GM12801 (cell line): ENCODE results near the gene OSBPL9.

ENCODE experiments used
- TF ChIP-seq, protein P1 (sequence below): IDR thresholded peaks from one replicate; pipeline ENCODE4 v1.5.1; 2011; ENCODE audit warnings: control low read depth; ENCODE audit not compliant: insufficient read length; ENCODE audit errors: extremely low read depth

The OSBPL9 gene

DNA sequence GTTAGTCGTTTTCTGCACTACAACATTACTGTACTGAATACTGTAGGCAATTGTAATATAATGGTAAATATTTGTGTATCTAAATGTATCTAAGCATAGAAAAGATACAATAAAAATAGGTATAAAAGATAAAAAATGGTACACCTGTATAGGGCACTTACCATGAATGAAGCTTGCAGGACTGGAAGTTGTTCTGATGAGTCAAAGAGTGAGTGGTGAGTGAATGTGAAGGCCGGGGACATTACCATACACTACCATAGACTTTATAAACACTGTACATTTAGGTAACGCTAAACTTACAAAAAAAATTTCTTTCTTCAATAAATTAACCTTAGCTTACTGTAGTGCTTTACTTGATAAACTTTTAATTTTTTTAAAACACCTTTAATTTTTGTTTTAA, 13.5 kb downstream of the OSBPL9 start:
- TF ChIP-seq, protein P1, sequence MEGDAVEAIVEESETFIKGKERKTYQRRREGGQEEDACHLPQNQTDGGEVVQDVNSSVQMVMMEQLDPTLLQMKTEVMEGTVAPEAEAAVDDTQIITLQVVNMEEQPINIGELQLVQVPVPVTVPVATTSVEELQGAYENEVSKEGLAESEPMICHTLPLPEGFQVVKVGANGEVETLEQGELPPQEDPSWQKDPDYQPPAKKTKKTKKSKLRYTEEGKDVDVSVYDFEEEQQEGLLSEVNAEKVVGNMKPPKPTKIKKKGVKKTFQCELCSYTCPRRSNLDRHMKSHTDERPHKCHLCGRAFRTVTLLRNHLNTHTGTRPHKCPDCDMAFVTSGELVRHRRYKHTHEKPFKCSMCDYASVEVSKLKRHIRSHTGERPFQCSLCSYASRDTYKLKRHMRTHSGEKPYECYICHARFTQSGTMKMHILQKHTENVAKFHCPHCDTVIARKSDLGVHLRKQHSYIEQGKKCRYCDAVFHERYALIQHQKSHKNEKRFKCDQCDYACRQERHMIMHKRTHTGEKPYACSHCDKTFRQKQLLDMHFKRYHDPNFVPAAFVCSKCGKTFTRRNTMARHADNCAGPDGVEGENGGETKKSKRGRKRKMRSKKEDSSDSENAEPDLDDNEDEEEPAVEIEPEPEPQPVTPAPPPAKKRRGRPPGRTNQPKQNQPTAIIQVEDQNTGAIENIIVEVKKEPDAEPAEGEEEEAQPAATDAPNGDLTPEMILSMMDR: no peak

- TF ChIP-seq, protein P1: no peak
Observed at GRCh38 chr1:51630922-51631321, 14.0 kb downstream of the OSBPL9 start.

- TF ChIP-seq, protein P1: no peak
Observed at GRCh38 chr1:51631747-51632146, 14.9 kb downstream of the OSBPL9 start.

DNA sequence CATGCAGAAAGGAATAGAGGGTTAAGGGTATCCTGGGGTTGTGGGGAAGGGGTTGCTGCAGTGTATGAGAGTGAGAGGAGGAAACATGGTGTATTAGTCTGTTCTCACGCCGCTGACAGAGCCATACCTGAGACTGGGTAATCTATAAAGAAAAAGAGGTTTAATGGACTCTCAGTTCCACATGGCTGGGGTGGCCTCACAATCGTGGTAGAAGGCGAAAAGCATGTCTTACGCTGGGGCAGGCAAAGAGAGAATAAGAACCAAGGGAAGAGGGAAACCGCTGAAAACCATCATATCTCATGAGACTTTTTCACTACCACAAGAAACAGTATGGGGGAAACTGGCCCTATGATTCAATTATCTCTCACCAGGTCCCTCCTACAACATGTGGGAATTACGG, 17.7 kb downstream of the OSBPL9 start:
- TF ChIP-seq, protein P1: no peak

GRCh38 chr1:51635615-51636014, 18.7 kb downstream of the OSBPL9 start:
- TF ChIP-seq, protein P1: no peak

- TF ChIP-seq, protein P1: no peak
Observed at GRCh38 chr1:51636191-51636590, 19.3 kb downstream of the OSBPL9 start.

DNA sequence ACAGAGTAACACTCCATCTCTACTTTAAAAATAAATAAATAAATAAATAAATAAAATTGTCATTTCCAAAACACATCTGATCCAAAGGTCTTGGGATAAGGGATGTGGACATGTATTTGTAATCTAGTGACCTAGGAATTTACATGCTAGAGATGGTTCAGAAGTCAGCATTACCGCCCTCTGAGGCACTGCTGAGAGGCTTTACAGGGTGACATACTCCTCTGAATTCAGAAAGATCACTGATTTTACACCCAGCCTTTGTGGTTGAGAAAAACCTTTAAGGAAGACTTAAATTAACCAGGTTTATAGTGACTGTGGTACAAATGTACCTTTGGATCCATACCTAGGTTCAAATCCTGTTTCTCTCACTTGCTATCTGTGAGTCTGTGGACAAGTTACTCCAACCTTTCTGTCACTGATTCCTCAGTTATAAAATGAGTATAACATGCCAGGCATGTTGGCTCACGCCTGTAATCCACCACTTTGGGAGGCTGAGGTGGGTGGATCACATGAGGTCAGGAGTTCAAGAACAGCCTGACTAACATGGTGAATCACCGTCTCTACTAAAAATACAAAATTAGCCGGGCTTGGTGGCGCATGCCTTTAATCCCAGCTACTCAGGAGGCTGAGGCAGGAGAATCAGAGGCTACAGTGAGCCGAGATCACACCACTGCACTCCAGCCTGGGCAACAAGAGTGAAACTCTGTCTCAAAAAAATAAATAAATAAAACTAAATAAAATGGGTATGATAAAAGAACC, 20.1 kb downstream of the OSBPL9 start:
- TF ChIP-seq, protein P1: no peak

DNA sequence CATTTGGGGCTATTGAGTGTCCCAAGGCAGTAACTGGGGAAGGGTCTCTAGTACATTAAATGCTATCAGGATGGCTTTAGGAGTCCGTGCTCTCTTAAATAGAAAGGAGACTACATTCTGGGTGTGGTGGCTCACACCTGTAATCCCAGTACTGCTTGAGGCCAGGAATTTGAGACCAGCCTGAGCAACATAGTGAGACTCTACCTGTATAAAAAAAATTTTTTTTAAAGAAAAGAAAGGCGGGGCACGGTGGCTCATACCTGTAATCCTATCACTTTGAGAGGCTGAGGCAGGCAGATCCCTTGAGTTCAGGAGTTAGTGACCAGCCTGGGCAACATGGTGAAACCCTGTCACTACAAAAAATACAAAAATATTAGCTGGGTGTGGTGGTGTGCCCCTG, 21.5 kb downstream of the OSBPL9 start:
- TF ChIP-seq, protein P1: no peak
